Calu3 (cell line): ENCODE results near the gene UBE2G2. TPM values are rescaled to one million over a fixed set of nuclear protein-coding genes. Genes with fewer than 3 reads are reported as not detected.

Source experiments
- BruUV-seq: library from RNA; stranded (reverse); fragments of 400-500 nt; replicated peaks from 2 replicates; lab custom pipeline; 2021; lab: Mats Ljungman, UMichigan
- CTCF ChIA-PET: fragments of 300-600 bp; sonication (Branson Sonifier 250); formaldehyde crosslinking; loops from one replicate; lab custom pipeline; 2022; ENCODE audit warnings: antibody characterized with exemption; lab: Charles Lee
- DNase-seq: peaks from one replicate; pipeline ENCODE4 v3.0.0; 2022
- H3K27ac Mint-ChIP-seq: one replicate; pipeline ENCODE4 v1.8.0; 2022; ENCODE audit warnings: mixed read lengths; ENCODE audit not compliant: unreplicated experiment
- H3K27me3 Mint-ChIP-seq: one replicate; pipeline ENCODE4 v1.8.0; 2022; ENCODE audit warnings: mixed read lengths; ENCODE audit not compliant: unreplicated experiment
- H3K36me3 Mint-ChIP-seq: one replicate; pipeline ENCODE4 v1.8.0; 2022; ENCODE audit warnings: mild to moderate bottlenecking, moderate library complexity, mixed read lengths; ENCODE audit not compliant: insufficient read depth, unreplicated experiment
- H3K4me1 Mint-ChIP-seq: one replicate; pipeline ENCODE4 v1.8.0; 2022; ENCODE audit warnings: mild to moderate bottlenecking, low read depth, mixed read lengths; ENCODE audit not compliant: unreplicated experiment
- H3K4me3 Mint-ChIP-seq: one replicate; pipeline ENCODE4 v1.8.0; 2022; ENCODE audit warnings: mild to moderate bottlenecking, low read depth, moderate library complexity, mixed read lengths; ENCODE audit not compliant: unreplicated experiment
- H3K9me3 Mint-ChIP-seq: one replicate; pipeline ENCODE4 v1.8.0; 2022; ENCODE audit warnings: low read depth, mixed read lengths; ENCODE audit not compliant: unreplicated experiment
- CTCF ChIP-seq: fragments of 200-600 bp; IDR thresholded peaks from one replicate; pipeline ENCODE4 v1.8.0; 2022; ENCODE audit warnings: antibody characterized with exemption; ENCODE audit not compliant: unreplicated experiment
- intact Hi-C: fragments of 100-400 bp; cut with micrococcal nuclease; formaldehyde crosslinking; loops from one replicate; pipeline ENCODE4 v1.10.0; 2022; ENCODE audit not compliant: unreplicated experiment
- total RNA-seq: library from RNA; stranded (reverse); gene quantifications from 2 replicates; pipeline ENCODE4 v1.2.3, GENCODE V29; 2022

UBE2G2 gene
- total RNA-seq, 1 experiment from 2014 or later = 61.7 TPM

- no peaks in the 10 kb centered on the region for H3K4me1 Mint-ChIP-seq
- intact Hi-C loops = no loop called here
- no peak for DNase-seq
- H3K4me3 Mint-ChIP-seq = no peak overlapping the region
- no peak overlapping the region for H3K27ac Mint-ChIP-seq
- CTCF ChIA-PET = interaction anchor here (0.8 to 1.1 kb wide), 4 partner anchors 10 to 232 kb away, joined by 3 to 8 read pairs (median 4); partner anchors contain the start of gene KRTAP12-2
- no TSS peak for BruUV-seq
- peaks cover 46% of the 10 kb centered on the region for H3K27me3 Mint-ChIP-seq
- no peaks in the 10 kb centered on the region for H3K9me3 Mint-ChIP-seq
- no peak for TF ChIP-seq CTCF
- no peaks in the 10 kb centered on the region for H3K36me3 Mint-ChIP-seq
Observed at GRCh38 chr21:44742418-44743153, 59.0 kb downstream of the UBE2G2 start.

GRCh38 chr21:44741921-44742320 lies 59.7 kb downstream of the UBE2G2 start:
- H3K27me3 Mint-ChIP-seq = peaks cover 46% of the 10 kb centered on the region
- intact Hi-C loops = no loop called here
- H3K4me1 Mint-ChIP-seq = no peaks in the 10 kb centered on the region
- no TSS peak for BruUV-seq
- H3K27ac Mint-ChIP-seq = no peak overlapping the region
- DNase-seq = no peak
- H3K9me3 Mint-ChIP-seq = no peaks in the 10 kb centered on the region
- H3K4me3 Mint-ChIP-seq = no peak overlapping the region
- TF ChIP-seq CTCF = no peak
- CTCF ChIA-PET = interaction anchor here (0.9 to 1.1 kb wide), 3 partner anchors 52 to 232 kb away, joined by 3 to 8 read pairs (median 5); partner anchors contain the start of gene KRTAP12-2
- H3K36me3 Mint-ChIP-seq = no peaks in the 10 kb centered on the region

- BruUV-seq = no TSS peak
- no peaks in the 10 kb centered on the region for H3K4me1 Mint-ChIP-seq
- H3K27ac Mint-ChIP-seq = no peak overlapping the region
- peaks cover 55% of the 10 kb centered on the region for H3K27me3 Mint-ChIP-seq
- no peak for DNase-seq
- CTCF ChIA-PET = interaction anchor here (0.9 kb wide), 1 partner anchor 10 kb away, joined by 3 read pairs; no protein-coding TSS in a partner anchor
- no peak for TF ChIP-seq CTCF
- intact Hi-C loops = no loop called here
- H3K9me3 Mint-ChIP-seq = no peaks in the 10 kb centered on the region
- no peaks in the 10 kb centered on the region for H3K36me3 Mint-ChIP-seq
- H3K4me3 Mint-ChIP-seq = no peak overlapping the region
Observed at GRCh38 chr21:44740742-44741141, 60.9 kb downstream of the UBE2G2 start.

GRCh38 chr21:44739316-44739715 lies 62.3 kb downstream of the UBE2G2 start:
- Mint-ChIP-seq H3K27ac (no peak overlapping the region), H3K27me3 (peaks cover 55% of the 10 kb centered on the region), H3K4me1 (no peaks in the 10 kb centered on the region), H3K4me3 (no peak overlapping the region), H3K36me3 (no peaks in the 10 kb centered on the region), H3K9me3 (no peaks in the 10 kb centered on the region)
- intact Hi-C loops = no loop called here
- no TSS peak for BruUV-seq
- CTCF ChIA-PET = interaction anchor here (0.9 kb wide), 1 partner anchor 54 kb away, joined by 3 read pairs; no protein-coding TSS in a partner anchor
- no peak for TF ChIP-seq CTCF
- no peak for DNase-seq
